ENCODE results near the gene LHFPL6.

The LHFPL6 gene

DNA sequence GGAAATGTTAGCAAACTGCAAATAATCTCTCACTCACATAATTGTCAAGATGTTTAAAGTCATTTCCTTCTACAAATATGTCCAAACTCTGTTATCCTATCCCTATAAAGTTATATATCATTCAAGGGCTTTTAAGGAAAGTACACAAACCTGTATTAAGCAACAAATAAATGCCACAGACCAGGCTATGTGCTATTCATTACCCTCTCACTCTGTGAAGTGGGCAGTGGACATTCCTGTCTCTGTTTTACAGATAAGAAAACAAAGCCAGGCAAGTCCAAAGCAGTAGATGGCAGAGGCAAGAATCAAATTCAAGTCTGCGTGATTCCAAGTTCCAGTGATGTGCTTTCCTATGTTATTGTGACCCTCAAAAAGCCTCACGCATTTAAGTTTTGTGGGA is 140.6 kb downstream of the LHFPL6 start:
- DNase-seq (ENCODE audit: low spot score): no peak

GRCh38 chr13:39461685-39462266 is 141.2 kb downstream of the LHFPL6 start:
- DNase-seq (ENCODE audit: low spot score): no peak

- DNase-seq (ENCODE audit: low spot score): no peak
Observed at GRCh38 chr13:39457274-39457673, 145.7 kb downstream of the LHFPL6 start.

- DNase-seq (ENCODE audit: low spot score): no peak
Observed at GRCh38 chr13:39455521-39456175, 147.3 kb downstream of the LHFPL6 start.

DNA sequence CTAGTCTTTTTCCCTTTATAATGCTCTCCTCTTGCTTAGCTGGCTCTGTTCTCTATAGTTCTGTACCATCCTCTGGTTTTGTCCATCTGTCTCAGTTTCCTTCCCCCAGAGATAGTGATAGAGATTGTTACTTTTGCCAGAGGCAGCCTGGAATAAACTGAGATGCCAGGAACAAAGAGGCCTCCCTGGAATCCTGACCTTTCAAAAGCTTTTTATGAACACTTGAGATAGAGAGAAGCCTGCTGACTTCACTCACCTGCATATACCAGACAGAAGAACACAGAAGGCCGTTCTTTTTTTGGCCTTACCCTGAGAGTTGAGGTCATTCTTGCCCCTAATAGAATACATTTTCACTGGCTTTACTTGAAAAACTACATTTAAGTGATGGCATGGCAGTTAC is 150.2 kb downstream of the LHFPL6 start:
- no peak for DNase-seq (ENCODE audit: low spot score)

GRCh38 chr13:39452417-39452816 is 150.6 kb downstream of the LHFPL6 start:
- peak; percentile 12 for DNase-seq (ENCODE audit: low spot score)

DNA sequence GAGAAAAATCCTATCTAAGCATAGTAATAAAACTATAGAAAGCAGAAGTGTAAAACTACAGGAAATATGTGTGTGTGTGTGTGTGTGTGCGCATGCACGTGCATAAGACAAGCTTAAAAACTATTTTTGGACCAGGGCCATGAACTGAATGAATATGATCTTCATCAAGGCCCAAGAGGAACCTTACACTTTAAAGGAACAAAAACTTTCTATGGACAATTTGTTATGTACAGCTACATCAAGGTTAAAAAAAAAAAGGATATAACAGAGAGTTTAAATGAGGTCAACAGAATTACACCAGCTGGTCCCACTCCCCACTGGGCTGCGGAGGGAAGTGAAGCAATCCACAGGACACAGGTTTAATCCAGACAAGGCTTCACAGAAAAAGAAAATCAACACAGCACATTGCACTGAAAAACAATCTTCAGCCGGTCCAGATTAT is 151.1 kb downstream of the LHFPL6 start:
- DNase-seq (ENCODE audit: low spot score): no peak

- DNase-seq (ENCODE audit: low spot score): no peak
Observed at GRCh38 chr13:39451301-39451700, 151.7 kb downstream of the LHFPL6 start.

DNA sequence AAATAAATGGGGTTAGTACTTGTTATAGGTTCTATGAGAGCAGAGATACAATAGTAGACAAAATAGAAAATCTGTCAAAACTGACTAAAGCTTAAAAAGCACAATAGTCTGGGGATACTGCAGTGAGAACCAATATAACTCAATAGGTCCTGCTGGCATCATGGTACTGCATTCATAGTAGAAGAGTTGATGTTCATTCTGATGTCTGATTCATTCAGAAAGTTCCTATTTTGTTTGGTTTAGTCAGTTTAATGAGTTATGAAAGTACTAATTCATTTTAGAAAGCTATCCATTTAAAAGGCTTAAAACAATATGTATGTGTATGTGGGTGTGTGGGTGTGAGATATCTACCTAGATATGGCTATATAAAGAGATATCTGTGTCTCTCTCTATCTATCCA is 152.8 kb downstream of the LHFPL6 start:
- no peak for DNase-seq (ENCODE audit: low spot score)

- DNase-seq (ENCODE audit: low spot score): no peak
Observed at GRCh38 chr13:39448834-39449233, 154.2 kb downstream of the LHFPL6 start.

DNA sequence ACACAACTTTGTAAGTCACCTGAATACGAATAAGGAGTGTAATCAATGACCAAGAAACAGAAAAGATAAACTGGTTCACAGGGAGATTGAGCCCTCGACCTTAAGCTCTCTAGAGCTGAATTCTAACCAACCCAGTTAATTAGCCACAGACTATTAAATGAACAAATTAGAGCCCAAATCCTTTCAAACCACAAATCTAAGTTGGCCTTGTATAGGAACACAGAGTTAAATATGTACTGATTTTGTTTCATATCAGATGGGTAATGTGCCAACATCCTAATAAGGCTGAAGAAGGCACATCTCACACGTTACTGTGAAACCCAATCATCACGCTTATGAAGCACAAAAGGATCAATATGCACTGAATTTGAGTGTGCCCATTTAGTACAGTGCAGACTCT is 156.1 kb downstream of the LHFPL6 start:
- no peak for DNase-seq (ENCODE audit: low spot score)

DNA sequence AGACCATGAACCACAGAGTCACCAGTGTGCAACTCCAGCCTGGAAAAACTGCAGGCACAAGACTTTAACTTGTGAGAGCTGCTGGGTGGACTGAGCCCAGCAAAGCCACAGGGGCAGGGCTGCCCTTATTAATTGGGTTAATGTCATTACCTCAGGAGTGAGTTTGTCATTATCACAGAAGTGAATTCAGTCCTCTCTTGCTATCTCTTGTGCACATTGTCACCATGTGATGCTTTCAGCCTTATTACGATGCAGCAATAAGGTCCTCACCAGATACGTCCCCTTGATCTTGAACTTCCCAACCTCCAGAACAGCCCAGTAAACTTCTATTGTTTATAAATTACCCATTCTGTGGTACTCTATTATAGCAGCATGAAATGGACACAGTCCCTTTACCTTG is 158.1 kb downstream of the LHFPL6 start:
- DNase-seq (ENCODE audit: low spot score): no peak

DNA sequence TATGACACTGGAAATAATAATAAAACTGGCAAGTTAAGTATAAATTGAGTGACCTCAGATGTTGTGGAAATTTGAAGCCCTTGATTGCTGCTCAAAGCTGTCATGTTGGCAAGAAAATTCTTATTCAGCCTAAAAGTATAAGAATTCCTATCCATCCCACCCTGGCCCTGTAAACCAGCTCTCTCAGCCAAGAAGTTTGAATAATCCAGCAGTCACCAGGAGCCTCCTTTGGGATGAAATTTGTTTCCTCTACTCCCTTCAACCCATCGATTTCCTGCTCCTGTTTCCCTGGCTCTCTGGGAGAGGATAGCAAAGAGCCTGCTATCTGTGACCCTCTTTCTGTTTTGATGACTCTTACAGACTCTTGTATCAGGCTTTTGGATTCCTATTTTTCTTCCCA is 169.3 kb downstream of the LHFPL6 start:
- DNase-seq (ENCODE audit: low spot score): no peak

DNA sequence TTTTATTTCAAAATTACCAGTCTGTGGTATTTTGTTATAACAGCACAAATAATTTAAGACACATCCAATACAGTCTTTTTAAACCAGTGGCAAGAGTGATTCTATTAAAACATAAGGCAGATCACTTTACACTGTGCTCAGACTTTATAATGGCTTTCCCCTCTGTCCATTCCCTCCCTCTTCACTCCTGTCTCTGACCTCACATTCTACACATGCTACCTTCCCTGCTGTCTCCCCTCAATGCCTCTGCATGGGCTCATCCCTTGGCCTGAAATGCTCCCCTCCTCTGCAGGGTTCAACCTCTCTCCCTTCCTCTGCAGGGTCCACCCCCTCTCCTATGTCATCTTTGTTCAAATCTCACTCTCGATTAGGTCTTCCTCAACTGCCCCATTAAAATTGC is 170.8 kb downstream of the LHFPL6 start:
- DNase-seq (ENCODE audit: low spot score): no peak

DNA sequence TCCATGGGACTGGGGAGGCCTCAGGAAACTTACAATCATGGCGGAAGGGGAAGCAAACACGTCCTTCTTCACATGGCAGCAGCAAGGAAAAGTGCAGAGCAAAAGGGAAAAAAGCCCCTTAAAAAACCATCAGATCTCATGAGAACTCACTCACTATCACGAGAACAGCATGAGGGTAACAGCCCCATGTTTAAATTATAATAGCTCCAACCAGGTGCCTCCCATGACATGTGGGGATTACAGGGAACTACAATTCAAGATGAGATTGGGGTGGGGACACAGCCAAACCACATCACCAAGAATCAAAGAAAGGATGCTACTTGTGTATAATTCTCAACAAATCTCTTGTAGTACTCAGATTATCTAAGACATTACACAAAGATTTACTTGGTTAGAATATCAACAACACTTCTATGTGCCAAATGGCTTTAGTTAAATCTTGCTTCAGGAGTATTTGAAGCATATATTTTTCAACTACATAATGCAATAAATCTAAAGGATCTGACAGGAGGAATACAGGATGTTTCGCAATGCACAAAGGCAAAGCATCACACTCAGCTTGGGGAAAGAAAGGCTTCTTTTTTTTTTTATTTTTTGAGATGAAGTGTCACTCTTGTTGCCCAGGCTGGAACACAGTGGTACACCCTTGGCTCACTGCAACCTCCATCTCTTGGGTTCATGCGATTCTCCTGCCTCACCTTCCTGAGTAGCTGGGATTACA is 180.0 kb downstream of the LHFPL6 start:
- no peak for DNase-seq (ENCODE audit: low spot score)

DNA sequence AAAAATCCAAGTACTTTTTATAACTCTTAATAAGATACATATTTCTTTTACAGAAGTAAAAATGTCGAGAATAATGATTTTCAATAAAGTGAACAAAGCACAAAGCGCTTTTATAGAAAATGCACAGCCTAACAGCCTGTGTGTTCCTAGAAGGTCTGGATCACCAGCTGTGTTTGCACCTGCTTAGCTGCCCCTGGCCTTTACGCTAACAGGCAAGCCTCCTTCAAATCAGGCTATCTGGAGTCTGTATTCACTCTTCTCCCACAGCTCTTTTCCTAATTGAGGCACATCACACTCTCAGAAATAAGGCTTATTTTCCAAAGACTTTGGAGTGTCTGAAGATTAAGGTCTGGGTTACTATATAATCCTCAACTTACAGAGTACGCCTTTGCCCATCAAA is 183.1 kb downstream of the LHFPL6 start:
- DNase-seq (ENCODE audit: low spot score): no peak

DNA sequence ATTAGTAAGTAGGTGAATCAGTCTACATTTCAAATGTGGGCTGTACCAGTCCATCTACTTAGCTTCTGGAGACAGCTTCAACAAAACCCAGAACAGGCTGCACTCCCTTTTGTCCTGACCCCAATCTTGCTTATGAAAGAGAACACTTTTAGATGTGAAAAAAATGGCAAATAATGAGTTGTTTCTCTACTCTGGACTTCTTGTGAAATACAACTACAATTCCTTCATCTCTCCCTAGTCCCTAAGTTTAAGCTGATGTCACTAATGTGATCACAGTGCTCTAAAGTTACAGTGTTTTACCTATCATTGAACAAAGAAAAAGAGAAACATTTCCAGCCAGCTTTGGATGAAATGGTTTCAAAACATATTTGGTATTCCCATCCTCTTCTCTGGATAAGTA is 183.9 kb downstream of the LHFPL6 start:
- no peak for DNase-seq (ENCODE audit: low spot score)

- no peak for DNase-seq (ENCODE audit: low spot score)
Observed at GRCh38 chr13:39418424-39418823, 184.6 kb downstream of the LHFPL6 start.

DNA sequence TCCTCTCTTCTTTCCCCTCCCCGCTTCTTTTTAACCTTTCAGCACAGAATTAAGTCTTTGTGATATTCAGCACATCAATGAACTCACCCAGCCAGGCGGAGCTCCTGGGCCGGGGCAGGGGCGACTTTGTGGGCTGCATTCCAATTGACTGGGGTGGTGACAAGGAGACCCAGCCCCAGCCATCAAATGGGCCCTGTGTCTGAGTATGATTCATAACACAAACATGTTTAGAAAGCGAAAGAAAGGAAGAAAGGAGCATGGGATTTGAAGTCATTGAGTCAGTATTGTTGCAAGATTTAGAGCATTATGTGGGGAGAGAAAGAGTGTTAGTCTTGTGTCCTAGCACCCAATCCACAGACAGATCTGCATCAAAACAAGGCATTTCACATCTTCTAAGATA is 185.3 kb downstream of the LHFPL6 start:
- peak; percentile 73 for DNase-seq (ENCODE audit: low spot score)

DNA sequence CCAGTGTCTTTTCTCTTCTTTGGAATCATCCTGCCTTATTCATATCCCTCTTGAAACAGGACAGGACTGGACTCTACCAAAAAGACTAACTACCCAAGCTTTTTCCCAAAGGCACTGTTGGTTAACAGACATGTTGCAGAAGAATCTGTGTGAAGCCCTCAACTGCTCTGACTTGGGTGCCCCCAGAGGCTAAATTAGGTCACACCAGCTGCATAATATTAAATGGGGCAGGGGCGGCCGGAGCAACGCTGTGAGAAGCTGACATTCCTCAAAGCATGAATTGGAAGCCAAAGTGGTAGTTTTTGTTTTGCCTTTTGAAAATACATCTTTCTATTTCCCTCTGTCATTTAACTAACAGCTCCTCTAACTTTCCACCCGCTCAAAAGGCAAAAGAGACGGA is 185.9 kb downstream of the LHFPL6 start:
- DNase-seq (ENCODE audit: low spot score): no peak

DNA sequence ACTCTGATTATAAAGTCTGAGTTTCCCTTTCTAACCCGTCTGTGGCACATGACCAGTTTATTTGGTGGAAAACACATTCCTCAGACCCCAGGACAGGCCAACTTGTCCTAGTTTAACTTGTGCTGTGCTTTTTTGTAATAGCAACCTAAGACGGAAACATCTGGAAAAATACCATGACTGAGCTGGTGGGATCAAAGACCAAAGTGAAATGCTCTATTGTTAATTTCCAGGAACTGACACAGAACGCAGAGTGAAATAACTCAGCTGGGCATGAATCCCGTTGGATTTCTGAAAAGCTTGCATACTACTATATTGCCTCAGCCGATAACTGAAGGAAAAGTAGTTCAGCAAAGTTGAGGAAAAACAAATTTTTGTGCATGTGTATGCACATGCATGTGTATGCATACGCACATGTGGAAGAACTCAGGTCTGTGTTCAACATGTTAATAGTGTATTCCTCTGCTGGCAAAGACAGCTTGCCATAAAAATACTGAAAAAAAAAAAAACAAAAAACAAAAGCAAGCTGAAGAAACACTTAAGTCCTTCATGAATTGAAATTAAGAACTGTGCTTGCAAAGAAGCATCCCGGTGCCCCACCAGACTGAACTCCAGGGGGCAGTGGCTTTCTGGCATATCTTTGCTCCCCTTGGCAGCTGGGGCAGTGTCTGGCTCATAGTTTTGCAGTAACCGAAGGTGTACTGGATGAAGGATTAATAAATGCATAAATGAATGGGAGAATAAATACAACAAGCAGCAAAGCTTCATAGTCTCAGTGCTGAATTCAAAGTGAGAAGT is 187.8 kb downstream of the LHFPL6 start:
- DNase-seq (ENCODE audit: low spot score): peak; percentile 47

GRCh38 chr13:39414339-39414738 is 188.7 kb downstream of the LHFPL6 start:
- no peak for DNase-seq (ENCODE audit: low spot score)

GRCh38 chr13:39411511-39411910 is 191.5 kb downstream of the LHFPL6 start:
- DNase-seq (ENCODE audit: low spot score): no peak
